Activated CD4-positive, CD25-positive, alpha-beta regulatory T cell treated with anti-CD3 and anti-CD28 coated beads, Interleukin-2, amount 50 U/mL, for 72 hours (primary cell): ENCODE data around the gene DOC2B.
"Not testable (repeated sequence)": the region's sequence is repeated elsewhere in the genome, so short reads cannot be mapped to it uniquely, and the experiment has no call there.

Experiments used
- DNase-seq: peaks from one replicate; pipeline ENCODE4 v3.0.0; 2021

The DOC2B gene

GRCh38 chr17:187130-187529 lies 5.7 kb upstream of the DOC2B start:
- DNase-seq: no peak

- DNase-seq: no peak
Measured at GRCh38 chr17:185445-186138, 4.1 kb upstream of the DOC2B start.

- DNase-seq: no peak
Measured at GRCh38 chr17:183021-183420, 1.6 kb upstream of the DOC2B start.

GRCh38 chr17:182050-182751 lies 751 bp upstream of the DOC2B start:
- no peak for DNase-seq

GRCh38 chr17:180381-181244 lies 837 bp downstream of the DOC2B start:
- no peak for DNase-seq

- no peak for DNase-seq
Measured at GRCh38 chr17:179781-180380, 1.6 kb downstream of the DOC2B start.

- no peak for DNase-seq
Measured at GRCh38 chr17:179066-179432, 2.4 kb downstream of the DOC2B start.

- DNase-seq: no peak
Measured at GRCh38 chr17:178292-179065, 3.0 kb downstream of the DOC2B start.

- no peak for DNase-seq
Measured at GRCh38 chr17:177762-178161, 3.7 kb downstream of the DOC2B start.

- DNase-seq: no peak
Measured at GRCh38 chr17:177155-177554, 4.3 kb downstream of the DOC2B start.

GRCh38 chr17:173166-173911 lies 8.1 kb downstream of the DOC2B start:
- DNase-seq: no peak

GRCh38 chr17:172401-172800 lies 9.0 kb downstream of the DOC2B start:
- no peak for DNase-seq

- DNase-seq: no peak
Measured at GRCh38 chr17:171871-172270, 9.6 kb downstream of the DOC2B start.

- DNase-seq: no peak
Measured at GRCh38 chr17:170130-170670, 11.2 kb downstream of the DOC2B start.

- not testable (repeated sequence) for DNase-seq
Measured at GRCh38 chr17:168614-169013, 12.8 kb downstream of the DOC2B start.

GRCh38 chr17:165939-166338 lies 15.5 kb downstream of the DOC2B start:
- DNase-seq: no peak

GRCh38 chr17:164303-165235 lies 16.9 kb downstream of the DOC2B start:
- DNase-seq: no peak

- DNase-seq: no peak
Measured at GRCh38 chr17:163514-164098, 17.8 kb downstream of the DOC2B start.

- DNase-seq: no peak
Measured at GRCh38 chr17:162689-163088, 18.8 kb downstream of the DOC2B start.

GRCh38 chr17:161481-161880 lies 20.0 kb downstream of the DOC2B start:
- DNase-seq: no peak
